Measurements from ENCODE around the gene GARS1. TPM values are rescaled to one million over a fixed set of nuclear protein-coding genes. Genes with fewer than 3 reads are reported as not detected.

GARS1 gene
- total RNA-seq, 2 experiments from 2014 or later: 178 to 375 TPM

DNA sequence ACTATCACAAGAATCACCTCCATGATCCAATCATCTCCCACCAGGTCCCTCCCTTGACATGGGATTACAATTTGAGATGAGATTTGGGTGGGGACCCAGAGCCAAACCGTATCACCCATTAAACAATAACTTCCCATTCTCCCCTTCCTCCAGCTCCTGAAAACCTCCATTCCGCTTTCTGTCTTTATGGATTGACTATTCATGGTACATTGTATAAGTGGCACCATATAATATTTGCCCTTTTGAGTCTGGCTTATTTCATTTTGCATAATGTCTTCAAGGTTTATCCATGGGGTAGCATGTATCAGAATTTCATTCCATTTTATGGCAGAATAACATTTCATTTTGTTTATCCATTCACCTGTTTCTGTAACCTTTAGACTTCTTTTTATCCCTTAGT is 39.2 kb upstream of the GARS1 start:
- Histone ChIP-seq H3K4me1 (ENCODE audit: insufficient read depth, low read length, poor library complexity, severe bottlenecking) (peaks cover 7% of the 10 kb centered on the region), H3K9me2 (ENCODE audit: insufficient read depth, low read length) (no peaks in the 10 kb centered on the region), H2AFZ (ENCODE audit: low read length) (no peak overlapping the region), H3K79me2 (ENCODE audit: insufficient read depth, low read depth, low read length) (no peaks in the 10 kb centered on the region), H3K4me2 (ENCODE audit: low read length) (no peak overlapping the region), H3K9me3 (ENCODE audit: low read length) (no peaks in the 10 kb centered on the region), H3K27ac (ENCODE audit: low read depth, low read length, poor library complexity, severe bottlenecking) (no peak overlapping the region), H4K20me1 (ENCODE audit: insufficient read depth, low read length) (no peaks in the 10 kb centered on the region), H3K36me3 (ENCODE audit: insufficient read depth, low read length) (no peaks in the 10 kb centered on the region), H3K4me3 (ENCODE audit: low read depth, low read length, poor library complexity, severe bottlenecking) (no peak overlapping the region)
- CTCF ChIA-PET (ENCODE audit: unreplicated experiment): no interaction called here
- DNase-seq (ENCODE audit: low spot score): no peak
- intact Hi-C loops (cut with micrococcal nuclease; ENCODE audit: unreplicated experiment): no loop called here
- BruUV-seq (replicated peaks): no TSS peak
- TF ChIP-seq EZH2phosphoT487 (IDR thresholded peaks at IDR 0.05; ENCODE audit: borderline replicate concordance, low read depth, low read length): no peak
- TF ChIP-seq, protein P1, sequence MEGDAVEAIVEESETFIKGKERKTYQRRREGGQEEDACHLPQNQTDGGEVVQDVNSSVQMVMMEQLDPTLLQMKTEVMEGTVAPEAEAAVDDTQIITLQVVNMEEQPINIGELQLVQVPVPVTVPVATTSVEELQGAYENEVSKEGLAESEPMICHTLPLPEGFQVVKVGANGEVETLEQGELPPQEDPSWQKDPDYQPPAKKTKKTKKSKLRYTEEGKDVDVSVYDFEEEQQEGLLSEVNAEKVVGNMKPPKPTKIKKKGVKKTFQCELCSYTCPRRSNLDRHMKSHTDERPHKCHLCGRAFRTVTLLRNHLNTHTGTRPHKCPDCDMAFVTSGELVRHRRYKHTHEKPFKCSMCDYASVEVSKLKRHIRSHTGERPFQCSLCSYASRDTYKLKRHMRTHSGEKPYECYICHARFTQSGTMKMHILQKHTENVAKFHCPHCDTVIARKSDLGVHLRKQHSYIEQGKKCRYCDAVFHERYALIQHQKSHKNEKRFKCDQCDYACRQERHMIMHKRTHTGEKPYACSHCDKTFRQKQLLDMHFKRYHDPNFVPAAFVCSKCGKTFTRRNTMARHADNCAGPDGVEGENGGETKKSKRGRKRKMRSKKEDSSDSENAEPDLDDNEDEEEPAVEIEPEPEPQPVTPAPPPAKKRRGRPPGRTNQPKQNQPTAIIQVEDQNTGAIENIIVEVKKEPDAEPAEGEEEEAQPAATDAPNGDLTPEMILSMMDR (conservative IDR thresholded peaks at IDR 0.05; ENCODE audit: low read length): no peak
- POLR2A ChIA-PET: interaction anchor here (2.1 kb wide), 1 partner anchor 13 kb away, joined by 5 read pairs; no protein-coding TSS in a partner anchor

DNA sequence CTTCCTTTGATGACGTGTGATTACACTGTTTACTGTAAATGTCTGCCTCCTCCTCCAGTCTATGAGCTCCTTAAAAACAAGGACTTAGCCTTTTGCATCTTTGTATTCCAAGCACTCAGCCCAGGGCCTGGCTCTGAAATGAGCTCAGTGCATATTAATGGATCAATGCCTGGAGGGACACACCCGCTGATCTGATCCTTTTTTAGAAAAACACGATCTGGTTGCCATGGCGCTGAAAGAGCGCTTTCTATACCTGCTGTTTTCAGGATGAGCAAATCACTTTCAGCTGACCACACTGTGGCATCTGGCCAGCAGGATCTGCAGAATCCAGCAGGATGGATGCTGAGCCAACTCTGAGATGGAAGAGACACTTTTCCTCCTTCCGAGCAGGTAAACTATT is 37.8 kb upstream of the GARS1 start:
- H3K4me1 ChIP-seq (ENCODE audit: insufficient read depth, low read length, poor library complexity, severe bottlenecking): no peaks in the 10 kb centered on the region
- TF ChIP-seq, protein P1 (conservative IDR thresholded peaks at IDR 0.05; ENCODE audit: low read length): no peak
- TF ChIP-seq EZH2phosphoT487 (IDR thresholded peaks at IDR 0.05; ENCODE audit: borderline replicate concordance, low read depth, low read length): no peak
- H3K27ac ChIP-seq (ENCODE audit: low read depth, low read length, poor library complexity, severe bottlenecking): no peak overlapping the region
- no peak overlapping the region for H3K4me3 ChIP-seq (ENCODE audit: low read depth, low read length, poor library complexity, severe bottlenecking)
- no peaks in the 10 kb centered on the region for H3K9me2 ChIP-seq (ENCODE audit: insufficient read depth, low read length)
- H3K36me3 ChIP-seq (ENCODE audit: insufficient read depth, low read length): no peaks in the 10 kb centered on the region
- intact Hi-C loops (cut with micrococcal nuclease; ENCODE audit: unreplicated experiment): no loop called here
- POLR2A ChIA-PET: interaction anchor here (0.7 to 2.1 kb wide), 3 partner anchors 12 to 103 kb away, joined by 3 to 5 read pairs (median 3); no protein-coding TSS in a partner anchor
- no peak for DNase-seq (ENCODE audit: low spot score)
- H3K9me3 ChIP-seq (ENCODE audit: low read length): no peaks in the 10 kb centered on the region
- no peaks in the 10 kb centered on the region for H3K79me2 ChIP-seq (ENCODE audit: insufficient read depth, low read depth, low read length)
- no peak overlapping the region for H3K4me2 ChIP-seq (ENCODE audit: low read length)
- H4K20me1 ChIP-seq (ENCODE audit: insufficient read depth, low read length): no peaks in the 10 kb centered on the region
- CTCF ChIA-PET (ENCODE audit: unreplicated experiment): interaction anchor here (1.1 kb wide), 1 partner anchor 45 kb away, joined by 3 read pairs; no protein-coding TSS in a partner anchor
- H2AFZ ChIP-seq (ENCODE audit: low read length): no peak overlapping the region
- BruUV-seq (replicated peaks): no TSS peak

DNA sequence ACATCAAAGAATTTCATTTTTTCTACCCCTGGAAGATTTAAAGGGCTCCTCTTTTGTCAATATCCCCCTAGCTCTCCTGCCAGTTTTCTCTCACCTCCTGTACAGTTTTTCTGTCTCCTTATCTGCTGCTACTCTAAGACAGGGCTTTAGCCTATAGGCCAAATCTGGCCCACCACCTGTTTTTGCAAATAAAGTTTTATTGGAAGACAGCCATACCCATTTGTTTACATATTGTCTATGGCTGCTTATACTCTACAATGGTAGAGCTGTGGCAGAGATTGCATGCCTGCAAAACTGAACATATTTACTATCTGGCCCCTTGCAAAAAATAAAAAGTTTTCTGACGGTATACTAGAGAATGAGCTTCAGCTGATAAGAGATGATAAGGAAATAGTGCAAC is 37.4 kb upstream of the GARS1 start:
- H3K9me2 ChIP-seq (ENCODE audit: insufficient read depth, low read length): no peaks in the 10 kb centered on the region

More for the DNA sequence above, 37.4 kb upstream of the GARS1 start:
- Histone ChIP-seq H3K36me3 (ENCODE audit: insufficient read depth, low read length) (no peaks in the 10 kb centered on the region), H4K20me1 (ENCODE audit: insufficient read depth, low read length) (no peaks in the 10 kb centered on the region), H3K4me3 (ENCODE audit: low read depth, low read length, poor library complexity, severe bottlenecking) (no peak overlapping the region), H3K4me1 (ENCODE audit: insufficient read depth, low read length, poor library complexity, severe bottlenecking) (no peaks in the 10 kb centered on the region), H3K79me2 (ENCODE audit: insufficient read depth, low read depth, low read length) (no peaks in the 10 kb centered on the region), H3K27ac (ENCODE audit: low read depth, low read length, poor library complexity, severe bottlenecking) (no peak overlapping the region), H3K4me2 (ENCODE audit: low read length) (no peak overlapping the region), H2AFZ (ENCODE audit: low read length) (no peak overlapping the region), H3K9me3 (ENCODE audit: low read length) (no peaks in the 10 kb centered on the region)
- BruUV-seq (replicated peaks): no TSS peak
- POLR2A ChIA-PET: interaction anchor here (0.7 to 2.1 kb wide), 3 partner anchors 11 to 103 kb away, joined by 3 to 5 read pairs (median 3); no protein-coding TSS in a partner anchor
- intact Hi-C loops (cut with micrococcal nuclease; ENCODE audit: unreplicated experiment): no loop called here
- CTCF ChIA-PET (ENCODE audit: unreplicated experiment): interaction anchor here (1.1 kb wide), 1 partner anchor 46 kb away, joined by 3 read pairs; no protein-coding TSS in a partner anchor
- no peak for DNase-seq (ENCODE audit: low spot score)
- TF ChIP-seq, protein P1 (conservative IDR thresholded peaks at IDR 0.05; ENCODE audit: low read length): no peak
- no peak for TF ChIP-seq EZH2phosphoT487 (IDR thresholded peaks at IDR 0.05; ENCODE audit: borderline replicate concordance, low read depth, low read length)
